ENCODE results near the gene RGS12.

Gene RGS12

DNA sequence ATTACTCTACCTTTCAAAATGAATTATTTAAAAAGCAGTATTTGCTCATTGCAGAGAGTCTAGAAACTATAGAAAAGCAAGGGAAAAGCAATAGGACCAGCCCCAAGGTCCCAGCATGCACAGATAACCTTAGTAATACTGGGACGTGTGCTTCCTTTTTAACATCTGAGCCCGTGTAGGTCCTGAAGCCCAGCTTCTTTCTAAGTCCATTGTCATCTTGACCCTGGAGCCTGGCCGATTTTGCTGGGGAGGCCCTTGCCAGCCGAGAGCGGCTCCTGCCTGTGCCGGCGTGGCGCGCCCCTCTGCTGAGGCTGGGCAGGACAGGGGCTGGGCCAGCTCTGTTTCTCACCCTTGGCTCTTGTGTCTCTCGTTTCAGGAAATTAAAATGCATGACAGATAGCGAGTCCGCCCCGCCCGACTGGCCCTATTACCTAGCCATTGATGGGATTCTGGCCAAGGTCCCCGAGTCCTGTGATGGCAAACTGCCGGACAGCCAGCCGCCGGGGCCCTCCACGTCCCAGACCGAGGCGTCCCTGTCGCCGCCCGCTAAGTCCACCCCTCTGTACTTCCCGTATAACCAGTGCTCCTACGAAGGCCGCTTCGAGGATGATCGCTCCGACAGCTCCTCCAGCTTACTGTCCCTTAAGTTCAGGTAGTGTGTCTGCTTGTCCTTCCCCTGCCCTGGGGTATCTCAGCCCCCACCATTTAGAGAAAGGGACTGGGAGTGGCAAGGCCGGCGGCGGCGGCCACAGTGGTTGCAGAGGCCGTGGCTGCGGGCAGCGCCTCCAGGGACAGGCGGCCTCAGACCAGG lies 39.8 kb upstream of the RGS12 start:
- H3K4me1 ChIP-seq (ENCODE audit: insufficient read depth, low read length, severe bottlenecking), result no peaks in the 10 kb centered on the region

DNA sequence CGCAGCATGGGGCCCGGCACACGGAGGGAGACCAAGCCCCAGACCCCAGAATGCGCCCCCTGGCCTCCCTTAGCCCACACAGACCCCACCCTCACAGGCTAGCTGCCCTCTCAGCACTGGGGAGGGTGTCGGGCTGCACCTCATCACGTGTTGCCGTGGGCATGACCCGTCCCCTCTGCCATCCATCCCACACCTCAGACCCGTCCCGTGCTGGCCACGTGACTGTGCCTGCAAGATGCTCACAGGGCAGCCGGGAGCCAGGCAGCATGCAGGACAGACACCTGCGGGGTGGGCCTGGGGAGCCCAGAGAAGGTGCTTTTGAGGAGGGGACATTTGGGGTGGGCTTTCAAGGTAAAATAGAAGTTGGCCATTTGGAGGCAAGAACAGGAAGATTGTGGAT lies 39.0 kb upstream of the RGS12 start:
- no peak overlapping the region for H3K4me3 ChIP-seq (ENCODE audit: low read depth, low read length, poor library complexity, severe bottlenecking)
- H3K27me3 ChIP-seq (ENCODE audit: insufficient read depth, low read length), result no peaks in the 10 kb centered on the region
- H2AFZ ChIP-seq (ENCODE audit: low read length), result no peak overlapping the region
- no peak overlapping the region for H3K9ac ChIP-seq (ENCODE audit: low read length)
- H3K27ac ChIP-seq (ENCODE audit: low read depth, low read length, poor library complexity, severe bottlenecking), result no peak overlapping the region
- H3F3A ChIP-seq (ENCODE audit: insufficient read depth, low read length), result no peaks in the 10 kb centered on the region
- H3K36me3 ChIP-seq (ENCODE audit: insufficient read depth, low read length), result no peaks in the 10 kb centered on the region
- H3K79me2 ChIP-seq (ENCODE audit: insufficient read depth, low read length), result no peaks in the 10 kb centered on the region
- no peaks in the 10 kb centered on the region for H3K4me1 ChIP-seq (ENCODE audit: insufficient read depth, low read length, severe bottlenecking)
- TF ChIP-seq, protein P1, sequence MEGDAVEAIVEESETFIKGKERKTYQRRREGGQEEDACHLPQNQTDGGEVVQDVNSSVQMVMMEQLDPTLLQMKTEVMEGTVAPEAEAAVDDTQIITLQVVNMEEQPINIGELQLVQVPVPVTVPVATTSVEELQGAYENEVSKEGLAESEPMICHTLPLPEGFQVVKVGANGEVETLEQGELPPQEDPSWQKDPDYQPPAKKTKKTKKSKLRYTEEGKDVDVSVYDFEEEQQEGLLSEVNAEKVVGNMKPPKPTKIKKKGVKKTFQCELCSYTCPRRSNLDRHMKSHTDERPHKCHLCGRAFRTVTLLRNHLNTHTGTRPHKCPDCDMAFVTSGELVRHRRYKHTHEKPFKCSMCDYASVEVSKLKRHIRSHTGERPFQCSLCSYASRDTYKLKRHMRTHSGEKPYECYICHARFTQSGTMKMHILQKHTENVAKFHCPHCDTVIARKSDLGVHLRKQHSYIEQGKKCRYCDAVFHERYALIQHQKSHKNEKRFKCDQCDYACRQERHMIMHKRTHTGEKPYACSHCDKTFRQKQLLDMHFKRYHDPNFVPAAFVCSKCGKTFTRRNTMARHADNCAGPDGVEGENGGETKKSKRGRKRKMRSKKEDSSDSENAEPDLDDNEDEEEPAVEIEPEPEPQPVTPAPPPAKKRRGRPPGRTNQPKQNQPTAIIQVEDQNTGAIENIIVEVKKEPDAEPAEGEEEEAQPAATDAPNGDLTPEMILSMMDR (IDR thresholded peaks at IDR 0.05; ENCODE audit: low read length), result no peak
- TF ChIP-seq EZH2 (IDR thresholded peaks at IDR 0.05; ENCODE audit: borderline replicate concordance, low read length), result no peak
- H3K4me2 ChIP-seq (ENCODE audit: low read length), result no peak overlapping the region
- no peaks in the 10 kb centered on the region for H4K20me1 ChIP-seq (ENCODE audit: insufficient read depth, low read length)
- no peaks in the 10 kb centered on the region for H3K9me3 ChIP-seq (ENCODE audit: low read length)
- H3K9me2 ChIP-seq (ENCODE audit: low read depth, low read length), result no peaks in the 10 kb centered on the region

More for the DNA sequence above, 39.8 kb upstream of the RGS12 start:
- H3K27ac ChIP-seq (ENCODE audit: low read depth, low read length, poor library complexity, severe bottlenecking), result no peak overlapping the region
- H4K20me1 ChIP-seq (ENCODE audit: insufficient read depth, low read length), result no peaks in the 10 kb centered on the region
- TF ChIP-seq, protein P1 (IDR thresholded peaks at IDR 0.05; ENCODE audit: low read length), result no peak
- no peak for TF ChIP-seq EZH2 (IDR thresholded peaks at IDR 0.05; ENCODE audit: borderline replicate concordance, low read length)
- H3K9ac ChIP-seq (ENCODE audit: low read length), result no peak overlapping the region
- no peak overlapping the region for H2AFZ ChIP-seq (ENCODE audit: low read length)
- no peaks in the 10 kb centered on the region for H3K9me2 ChIP-seq (ENCODE audit: low read depth, low read length)
- H3K79me2 ChIP-seq (ENCODE audit: insufficient read depth, low read length), result no peaks in the 10 kb centered on the region
- H3K9me3 ChIP-seq (ENCODE audit: low read length), result no peaks in the 10 kb centered on the region
- H3F3A ChIP-seq (ENCODE audit: insufficient read depth, low read length), result no peaks in the 10 kb centered on the region
- no peaks in the 10 kb centered on the region for H3K36me3 ChIP-seq (ENCODE audit: insufficient read depth, low read length)
- H3K4me3 ChIP-seq (ENCODE audit: low read depth, low read length, poor library complexity, severe bottlenecking), result no peak overlapping the region
- H3K4me2 ChIP-seq (ENCODE audit: low read length), result no peak overlapping the region
- no peaks in the 10 kb centered on the region for H3K27me3 ChIP-seq (ENCODE audit: insufficient read depth, low read length)

DNA sequence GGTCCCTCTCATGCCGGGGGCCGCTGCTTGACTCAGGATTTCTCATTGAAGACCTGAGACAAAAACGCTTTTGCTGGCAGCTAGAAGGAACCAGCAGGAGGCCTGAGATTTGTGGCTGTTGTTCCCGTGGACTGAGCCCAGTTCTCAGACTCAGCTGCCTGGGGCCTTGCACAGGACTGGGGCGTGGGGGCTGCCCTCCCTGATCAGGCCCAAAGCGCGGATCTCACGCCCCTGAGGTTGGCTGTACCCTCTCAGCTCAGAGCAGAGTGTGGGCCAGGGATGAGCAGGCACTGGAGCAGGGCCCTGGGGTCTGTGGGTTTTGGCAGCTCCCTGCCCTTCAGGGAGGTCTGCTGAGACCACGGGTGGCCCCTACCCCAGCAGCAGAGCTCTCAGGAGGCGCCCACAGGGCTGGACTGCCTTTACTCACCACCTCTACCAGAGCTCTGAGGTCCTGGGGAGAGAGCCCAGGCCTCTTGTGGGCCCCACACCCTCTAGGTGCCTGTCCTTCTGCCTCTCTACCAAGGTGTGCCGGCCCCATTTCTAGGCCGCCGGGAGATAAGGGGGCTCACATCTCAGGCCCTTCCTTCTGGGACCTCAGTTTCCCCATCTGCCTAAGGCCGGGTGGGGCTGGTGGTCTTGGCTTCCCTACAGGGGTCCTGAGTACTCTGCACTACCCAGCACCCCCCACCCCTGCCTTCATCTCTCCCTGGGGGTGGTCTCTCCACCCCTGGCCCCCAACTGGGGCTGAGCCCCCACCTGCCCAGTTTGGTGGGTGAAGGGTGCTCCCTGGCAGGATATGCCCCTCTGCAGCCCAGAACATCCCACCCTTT lies 38.3 kb upstream of the RGS12 start:
- Histone ChIP-seq H3K27me3 (ENCODE audit: insufficient read depth, low read length) (no peaks in the 10 kb centered on the region), H3K27ac (ENCODE audit: low read depth, low read length, poor library complexity, severe bottlenecking) (no peak overlapping the region), H3K4me1 (ENCODE audit: insufficient read depth, low read length, severe bottlenecking) (no peaks in the 10 kb centered on the region), H3K9me2 (ENCODE audit: low read depth, low read length) (no peaks in the 10 kb centered on the region), H3K4me2 (ENCODE audit: low read length) (no peak overlapping the region), H3K79me2 (ENCODE audit: insufficient read depth, low read length) (no peaks in the 10 kb centered on the region), H2AFZ (ENCODE audit: low read length) (no peak overlapping the region), H4K20me1 (ENCODE audit: insufficient read depth, low read length) (no peaks in the 10 kb centered on the region), H3F3A (ENCODE audit: insufficient read depth, low read length) (no peaks in the 10 kb centered on the region), H3K4me3 (ENCODE audit: low read depth, low read length, poor library complexity, severe bottlenecking) (no peak overlapping the region), H3K36me3 (ENCODE audit: insufficient read depth, low read length) (no peaks in the 10 kb centered on the region), H3K9ac (ENCODE audit: low read length) (no peak overlapping the region), H3K9me3 (ENCODE audit: low read length) (no peaks in the 10 kb centered on the region)
- no peak for TF ChIP-seq EZH2 (IDR thresholded peaks at IDR 0.05; ENCODE audit: borderline replicate concordance, low read length)
- TF ChIP-seq, protein P1 (IDR thresholded peaks at IDR 0.05; ENCODE audit: low read length), result no peak

Measured in OCI-LY1 (cell line).